KMS-11 (cell line): ENCODE data around the gene ARPC4.

Source experiments
- H2AFZ ChIP-seq: fragments of 200-600 bp; sonication (generic); 2 replicates; pipeline ENCODE4 v1.6.1; 2016; ENCODE audit warnings: antibody characterized with exemption, mixed run types, low read depth
- H3K27ac ChIP-seq: fragments of 200-600 bp; sonication (generic); 2 replicates; pipeline ENCODE4 v1.6.1; 2016; ENCODE audit warnings: mild to moderate bottlenecking, mixed run types
- H3K27me3 ChIP-seq: fragments of 200-600 bp; sonication (generic); 2 replicates; pipeline ENCODE4 v1.6.1; 2017; ENCODE audit warnings: mild to moderate bottlenecking, low read depth, mixed run types, moderate library complexity; ENCODE audit not compliant: insufficient read depth
- H3K36me3 ChIP-seq: fragments of 200-600 bp; sonication (generic); 2 replicates; pipeline ENCODE4 v1.6.1; 2017; ENCODE audit warnings: mild to moderate bottlenecking, mixed run types; ENCODE audit not compliant: insufficient read depth
- H3K4me1 ChIP-seq: fragments of 200-600 bp; sonication (generic); 2 replicates; pipeline ENCODE4 v1.6.1; 2016; ENCODE audit warnings: mild to moderate bottlenecking, low read depth, mixed run types; ENCODE audit not compliant: poor library complexity, severe bottlenecking
- H3K4me2 ChIP-seq: fragments of 200-600 bp; sonication (generic); 2 replicates; pipeline ENCODE4 v1.7.0; 2016; ENCODE audit warnings: mild to moderate bottlenecking, mixed run types
- H3K4me3 ChIP-seq: fragments of 200-600 bp; sonication (generic); IDR thresholded peaks from 2 replicates; pipeline ENCODE4 v1.6.1; 2017; ENCODE audit warnings: low read depth, low read length, mixed read lengths; ENCODE audit not compliant: insufficient read depth
- H3K79me2 ChIP-seq: fragments of 200-600 bp; sonication (generic); 2 replicates; pipeline ENCODE4 v1.6.1; 2016; ENCODE audit warnings: low read depth, mixed run types; ENCODE audit not compliant: insufficient read depth
- H3K9ac ChIP-seq: fragments of 200-600 bp; sonication (generic); 2 replicates; pipeline ENCODE4 v1.6.1; 2016; ENCODE audit warnings: mild to moderate bottlenecking, mixed run types
- H4K20me1 ChIP-seq: fragments of 200-600 bp; sonication (generic); 2 replicates; pipeline ENCODE4 v1.6.1; 2016; ENCODE audit warnings: mild to moderate bottlenecking, mixed run types; ENCODE audit not compliant: insufficient read depth
- CTCF ChIP-seq: fragments of 200-600 bp; sonication (generic); conservative IDR thresholded peaks from 2 replicates; pipeline ENCODE4 v1.6.1; 2017; ENCODE audit warnings: low read depth, mild to moderate bottlenecking, antibody characterized with exemption, low read length, moderate library complexity, mixed read lengths

ARPC4 gene

GRCh38 chr3:9809615-9810432 lies 16.9 kb downstream of the ARPC4 start, which contains the start of gene TTLL3:
TTLL3 (plus strand) TSS chr3:9810262; CDS start chr3:9810662, 400 bp downstream.
- peak within 1 kb of the TSS; percentile 27 for H3K4me3 ChIP-seq
- no peaks in the 10 kb centered on the region for H3K36me3 ChIP-seq
- no peaks in the 10 kb centered on the region for H4K20me1 ChIP-seq
- no peak for TF ChIP-seq CTCF
- peak within 1 kb of the TSS; percentile 68 for H3K4me2 ChIP-seq
- H3K9ac ChIP-seq: peak within 1 kb of the TSS; percentile 51; the same call in 1 of the 2 replicates
- peaks cover 11% of the 10 kb centered on the region for H3K4me1 ChIP-seq
- peak within 1 kb of the TSS; percentile 39; the same call in 1 of the 2 replicates for H3K27ac ChIP-seq
- peak within 1 kb of the TSS; percentile 47 for H2AFZ ChIP-seq
- no peaks in the 10 kb centered on the region for H3K27me3 ChIP-seq
- no peaks in the 10 kb centered on the region for H3K79me2 ChIP-seq

- no peak overlapping the region for H3K27ac ChIP-seq
- TF ChIP-seq CTCF: no peak
- no peaks in the 10 kb centered on the region for H3K79me2 ChIP-seq
- H3K4me3 ChIP-seq: no peak overlapping the region
- H3K27me3 ChIP-seq: no peaks in the 10 kb centered on the region
- peak overlapping the region; percentile 47 for H2AFZ ChIP-seq
- no peaks in the 10 kb centered on the region for H4K20me1 ChIP-seq
- peaks cover 11% of the 10 kb centered on the region for H3K4me1 ChIP-seq
- H3K4me2 ChIP-seq: peak overlapping the region; percentile 68
- H3K36me3 ChIP-seq: no peaks in the 10 kb centered on the region
- H3K9ac ChIP-seq: peak overlapping the region; percentile 51; the same call in 1 of the 2 replicates
These were observed 17.5 kb downstream of the ARPC4 start for GRCh38 chr3:9810433-9810770.

GRCh38 chr3:9810846-9811245 lies 18.0 kb downstream of the ARPC4 start:
- peak overlapping the region; percentile 47; the same call in 1 of the 2 replicates for H2AFZ ChIP-seq
- H3K36me3 ChIP-seq: no peaks in the 10 kb centered on the region

GRCh38 chr3:9812870-9813483 lies 20.1 kb downstream of the ARPC4 start:
- H2AFZ ChIP-seq: no peak overlapping the region
- H3K4me3 ChIP-seq: no peak overlapping the region
- no peaks in the 10 kb centered on the region for H3K36me3 ChIP-seq
- no peaks in the 10 kb centered on the region for H3K79me2 ChIP-seq
- no peak overlapping the region for H3K4me2 ChIP-seq
- no peak overlapping the region for H3K27ac ChIP-seq
- no peaks in the 10 kb centered on the region for H4K20me1 ChIP-seq
- H3K4me1 ChIP-seq: peaks cover 11% of the 10 kb centered on the region
- no peak overlapping the region for H3K9ac ChIP-seq
- H3K27me3 ChIP-seq: no peaks in the 10 kb centered on the region
- TF ChIP-seq CTCF: no peak

More at GRCh38 chr3:9810846-9811245, 18.0 kb downstream of the ARPC4 start:
- no peak overlapping the region for H3K4me3 ChIP-seq
- TF ChIP-seq CTCF: no peak
- H3K4me2 ChIP-seq: no peak overlapping the region; the same call in 1 of the 2 replicates
- H3K79me2 ChIP-seq: no peaks in the 10 kb centered on the region
- no peaks in the 10 kb centered on the region for H4K20me1 ChIP-seq
- no peak overlapping the region for H3K27ac ChIP-seq
- no peaks in the 10 kb centered on the region for H3K27me3 ChIP-seq
- peaks cover 11% of the 10 kb centered on the region for H3K4me1 ChIP-seq
- H3K9ac ChIP-seq: no peak overlapping the region
